NCI-H146 (cell line): Measurements from ENCODE around the gene CCDC97.
"Not testable (repeated sequence)": the region's sequence is repeated elsewhere in the genome, so short reads cannot be mapped to it uniquely, and the experiment has no call there.

ENCODE experiments used
- DNase-seq: peaks from one replicate; lab custom pipeline; 2025; lab: John Stamatoyannopoulos, UW

Gene CCDC97

DNA sequence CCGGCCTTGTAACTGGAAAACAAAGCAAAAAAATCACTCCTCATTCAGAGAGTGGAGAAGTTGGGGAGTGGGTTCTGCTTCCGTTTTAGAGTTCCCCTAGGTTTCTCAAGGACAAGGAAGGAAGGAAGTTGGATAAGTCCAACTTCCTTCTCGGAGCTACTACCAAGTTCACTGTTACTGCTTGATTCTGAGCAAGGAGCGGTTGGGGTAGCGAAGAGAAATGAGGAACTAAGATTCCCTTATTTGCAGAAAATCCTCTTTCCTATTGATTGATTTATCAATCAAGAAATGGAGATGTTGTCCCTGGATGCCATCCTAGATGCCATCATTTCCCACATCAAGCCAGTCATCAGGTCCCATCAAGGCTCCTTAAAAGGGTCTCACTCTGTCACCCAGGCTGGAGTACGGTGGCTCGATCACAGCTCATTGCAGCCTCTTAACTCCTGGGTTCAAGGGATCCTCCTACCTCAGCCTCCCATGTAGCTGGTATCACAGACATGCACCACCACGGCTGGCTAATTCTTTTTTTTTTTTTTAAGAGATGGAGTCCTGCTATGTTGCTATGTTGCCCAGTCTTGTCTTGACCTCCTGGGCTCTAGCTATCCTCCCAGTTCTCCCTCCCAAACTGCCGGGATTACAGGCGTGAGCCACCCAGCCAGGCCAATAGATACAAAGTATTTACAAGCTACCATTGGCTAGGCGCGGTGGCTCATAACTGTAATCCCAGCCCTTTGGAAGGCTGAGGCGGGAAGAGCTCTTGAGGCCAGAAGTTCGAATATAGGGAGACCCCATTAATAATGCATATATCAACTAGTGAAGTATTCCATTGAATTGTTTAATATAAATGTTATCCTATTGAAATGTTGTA is 54.8 kb downstream of the CCDC97 start:
- DNase-seq = no peak

GRCh38 chr19:41366089-41366488 is 56.1 kb downstream of the CCDC97 start:
- DNase-seq = no peak

DNA sequence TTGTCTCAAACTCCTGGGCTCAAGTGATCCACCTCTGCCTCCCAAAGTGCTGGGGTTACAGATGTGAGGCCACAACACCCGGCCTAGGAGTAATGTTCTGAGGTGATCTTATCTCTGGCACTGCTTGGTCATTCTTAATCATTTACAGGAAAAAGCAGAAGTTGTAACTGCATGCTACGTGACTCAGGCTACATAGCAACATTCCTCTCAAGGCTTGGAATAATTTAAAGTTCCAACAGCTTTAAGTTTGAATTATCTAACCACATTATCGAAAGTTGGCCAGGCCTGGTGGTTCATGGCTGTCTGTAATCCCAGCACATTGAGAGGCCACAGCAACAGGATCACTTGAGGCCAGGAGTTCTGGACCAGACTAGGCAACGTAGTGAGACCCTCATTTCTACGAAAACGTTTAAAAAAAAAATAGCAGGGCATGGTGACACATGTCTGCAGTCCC is 57.9 kb downstream of the CCDC97 start:
- no peak for DNase-seq

DNA sequence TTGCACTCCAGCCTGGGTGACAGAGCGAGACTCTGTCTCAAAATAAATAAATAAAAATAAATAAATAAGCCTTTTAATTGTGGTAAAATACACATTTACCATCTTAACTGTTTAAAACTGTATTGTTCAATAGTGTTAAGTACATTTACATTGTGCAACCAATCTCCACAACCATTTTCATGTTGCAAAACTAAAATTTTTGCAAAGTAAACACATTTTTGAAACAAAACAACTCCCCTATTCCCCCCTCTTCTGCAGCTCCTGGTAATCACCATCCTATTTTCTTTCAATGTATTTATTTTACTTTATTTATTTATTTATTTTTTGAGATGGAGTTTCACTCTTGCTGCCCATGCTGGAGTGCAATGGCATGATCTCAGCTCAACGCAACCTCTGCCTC is 59.8 kb downstream of the CCDC97 start:
- DNase-seq = no peak

DNA sequence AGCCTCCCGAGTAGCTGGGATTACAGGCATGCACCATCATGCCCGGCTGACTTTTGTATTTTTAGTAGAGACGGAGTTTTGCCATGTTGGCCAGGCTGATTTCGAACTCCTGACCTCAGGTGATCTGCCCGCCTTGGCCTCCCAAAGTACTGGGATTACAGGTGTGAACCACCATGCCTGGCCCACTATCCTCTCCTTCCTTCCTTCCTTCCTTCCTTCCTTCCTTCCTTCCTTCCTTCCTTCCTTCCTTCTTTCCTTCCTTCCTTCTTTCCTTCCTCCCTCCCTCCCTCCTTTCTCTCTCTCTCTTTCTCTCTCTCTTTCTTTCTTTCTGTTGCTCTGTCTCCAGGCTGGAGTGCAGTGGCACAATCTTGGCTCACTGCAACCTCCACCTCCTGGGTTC is 61.1 kb downstream of the CCDC97 start:
- DNase-seq = not testable (repeated sequence)

- no peak for DNase-seq
Observed at GRCh38 chr19:41371541-41371940, 61.6 kb downstream of the CCDC97 start.

DNA sequence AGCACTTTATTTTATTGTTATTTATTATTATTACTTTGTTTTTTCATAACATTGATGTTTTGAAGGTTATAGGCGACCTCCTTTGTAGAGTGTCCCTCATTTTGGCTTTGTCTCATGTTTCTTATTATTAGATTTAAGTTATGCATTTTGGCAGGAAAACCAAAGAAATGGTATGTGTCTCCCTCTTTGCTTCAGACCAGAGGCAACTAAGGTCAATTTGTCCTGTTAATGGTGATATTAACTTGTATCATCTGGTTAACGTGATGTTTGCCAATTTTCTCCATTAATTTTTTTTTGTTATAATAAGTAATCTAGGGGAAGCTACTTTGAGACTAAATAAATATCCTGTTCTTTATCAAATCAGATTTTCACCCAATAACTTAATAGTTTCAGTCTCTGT is 62.5 kb downstream of the CCDC97 start:
- DNase-seq = no peak

GRCh38 chr19:41373993-41374392 is 64.0 kb downstream of the CCDC97 start:
- peak; percentile 78 for DNase-seq
